Activated CD8-positive, alpha-beta memory T cell treated with anti-CD3 and anti-CD28 coated beads, Interleukin-2, amount 50 U/mL, for 1 hour (primary cell): Measurements from ENCODE around the gene PRKN.

Experiments
- DNase-seq: peaks from one replicate; pipeline ENCODE4 v3.0.0-alpha.2; 2020; ENCODE audit errors: extremely low read depth

Gene PRKN

DNA sequence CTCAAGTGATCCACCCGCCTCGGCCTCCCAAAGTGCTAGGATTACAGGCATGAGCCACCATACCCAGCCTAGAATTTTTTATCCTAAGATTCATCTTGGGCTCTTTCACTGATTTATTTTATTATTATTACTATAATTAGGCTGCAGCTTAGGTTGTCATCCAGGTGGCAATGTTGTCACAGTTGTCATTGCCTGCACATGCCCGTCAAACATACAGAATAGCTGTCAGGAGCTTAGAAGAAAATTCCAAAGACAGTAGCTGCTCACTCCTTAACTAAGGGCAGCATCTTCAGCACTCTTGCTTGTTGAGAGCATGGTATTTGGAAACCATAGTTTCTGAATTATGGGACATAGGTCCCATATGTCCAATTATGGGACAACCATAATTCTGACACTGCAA, 1118.8 kb downstream of the PRKN start:
- no peak for DNase-seq

- no peak for DNase-seq
These were observed 1119.8 kb downstream of the PRKN start for GRCh38 chr6:161607696-161608297.

DNA sequence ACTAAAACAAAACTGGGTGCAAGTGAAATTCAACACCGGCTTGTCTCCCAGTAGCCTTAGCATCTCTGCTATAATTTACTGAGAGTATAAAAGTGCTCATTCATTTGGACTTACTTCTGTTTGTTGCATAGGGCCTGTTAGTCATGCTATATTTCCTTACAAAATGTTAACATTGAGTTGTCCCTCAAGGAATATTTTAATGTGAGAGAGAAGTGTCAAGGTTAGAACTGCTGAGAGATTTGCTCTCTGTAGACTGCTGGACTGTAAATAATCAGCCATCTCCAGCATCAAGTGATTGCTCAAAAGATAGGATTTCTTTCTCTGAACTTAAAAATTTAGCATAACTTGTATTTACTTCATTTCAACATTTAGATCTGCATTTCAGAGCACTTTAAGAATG, 1125.2 kb downstream of the PRKN start:
- no peak for DNase-seq

GRCh38 chr6:161598896-161599295, 1128.7 kb downstream of the PRKN start:
- DNase-seq, result no peak

DNA sequence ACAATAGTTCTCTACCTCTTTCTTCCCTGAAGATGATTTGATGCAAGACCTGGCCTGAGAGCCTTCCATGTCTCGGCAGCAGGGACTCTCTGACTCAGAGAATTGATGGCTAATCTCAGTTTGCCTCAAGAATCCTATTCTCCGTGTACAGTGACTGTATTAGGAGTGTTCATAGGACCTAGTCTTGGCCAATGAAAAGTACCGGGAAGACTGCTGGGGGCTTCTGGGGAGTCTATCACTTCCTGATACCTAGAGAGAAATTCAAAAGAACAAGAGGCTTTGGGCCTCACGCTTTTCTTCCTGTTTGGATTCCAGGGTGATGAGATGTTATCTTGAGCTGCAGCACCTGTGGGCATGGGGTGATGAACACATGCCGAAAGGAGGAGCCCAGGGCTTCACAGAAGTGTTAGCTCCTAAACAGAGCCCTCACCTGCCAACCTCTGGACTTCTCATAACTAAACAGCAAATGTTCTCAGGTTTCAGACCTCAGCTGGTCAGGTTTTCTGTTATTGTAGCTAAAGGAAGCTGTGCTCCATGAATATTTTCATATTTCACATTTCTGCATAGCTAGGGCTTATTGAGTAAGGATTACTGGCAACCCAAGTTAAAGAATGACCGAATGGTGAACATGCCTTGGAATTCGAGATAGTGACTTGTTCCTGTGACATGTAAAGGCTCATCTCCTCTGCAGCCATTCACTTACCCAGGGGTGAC, 1130.6 kb downstream of the PRKN start:
- no peak for DNase-seq

DNA sequence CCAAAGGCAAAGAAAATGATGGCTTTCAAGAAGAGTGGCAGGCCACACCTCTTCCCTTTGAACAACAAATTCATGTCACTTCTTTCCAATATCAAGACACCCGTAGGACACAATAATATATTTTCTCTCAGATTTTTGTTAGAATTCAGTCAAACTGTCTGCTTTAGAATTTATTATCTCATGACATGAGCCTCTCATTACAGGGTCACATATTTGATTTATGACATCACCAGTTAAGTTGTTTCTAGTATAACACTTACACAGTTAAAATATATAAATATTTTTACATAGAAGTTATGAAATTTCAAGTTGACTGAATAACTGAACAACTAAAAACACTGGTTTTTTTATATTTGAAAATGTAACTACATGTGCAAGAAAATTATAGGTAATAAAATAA, 1133.2 kb downstream of the PRKN start:
- no peak for DNase-seq

DNA sequence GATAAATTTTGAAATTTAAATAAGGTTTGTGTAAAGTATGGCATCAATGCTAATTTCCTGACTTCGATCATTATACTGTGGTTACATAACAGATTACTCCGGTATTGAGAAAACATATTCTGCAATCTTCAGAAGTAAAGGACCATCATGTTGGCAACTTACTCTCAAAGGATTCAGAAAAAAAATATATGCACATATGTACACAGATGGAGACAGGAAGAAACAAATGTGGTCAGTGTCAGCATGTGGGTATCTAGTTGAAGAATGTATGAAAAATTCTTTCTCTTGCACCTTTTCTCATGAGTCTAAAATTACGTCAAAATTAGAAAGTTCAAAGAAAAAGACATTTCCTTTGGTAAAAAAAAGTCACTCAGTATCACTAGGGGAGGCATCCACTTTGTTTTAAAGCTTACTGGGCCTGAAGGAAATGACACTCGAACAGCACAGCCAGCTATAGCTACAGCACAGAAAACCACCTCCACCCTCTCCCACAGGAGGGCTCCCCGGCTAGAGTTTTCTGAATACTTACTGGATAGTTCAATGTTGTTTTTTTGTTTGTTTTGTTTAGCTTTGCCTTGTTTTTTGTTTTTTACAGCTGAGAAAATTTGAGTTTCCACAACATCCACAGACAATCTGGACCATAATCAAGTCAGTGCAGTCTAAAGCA, 1136.5 kb downstream of the PRKN start:
- DNase-seq, result no peak

- DNase-seq, result no peak
These were observed 1140.7 kb downstream of the PRKN start for GRCh38 chr6:161586887-161587286.

DNA sequence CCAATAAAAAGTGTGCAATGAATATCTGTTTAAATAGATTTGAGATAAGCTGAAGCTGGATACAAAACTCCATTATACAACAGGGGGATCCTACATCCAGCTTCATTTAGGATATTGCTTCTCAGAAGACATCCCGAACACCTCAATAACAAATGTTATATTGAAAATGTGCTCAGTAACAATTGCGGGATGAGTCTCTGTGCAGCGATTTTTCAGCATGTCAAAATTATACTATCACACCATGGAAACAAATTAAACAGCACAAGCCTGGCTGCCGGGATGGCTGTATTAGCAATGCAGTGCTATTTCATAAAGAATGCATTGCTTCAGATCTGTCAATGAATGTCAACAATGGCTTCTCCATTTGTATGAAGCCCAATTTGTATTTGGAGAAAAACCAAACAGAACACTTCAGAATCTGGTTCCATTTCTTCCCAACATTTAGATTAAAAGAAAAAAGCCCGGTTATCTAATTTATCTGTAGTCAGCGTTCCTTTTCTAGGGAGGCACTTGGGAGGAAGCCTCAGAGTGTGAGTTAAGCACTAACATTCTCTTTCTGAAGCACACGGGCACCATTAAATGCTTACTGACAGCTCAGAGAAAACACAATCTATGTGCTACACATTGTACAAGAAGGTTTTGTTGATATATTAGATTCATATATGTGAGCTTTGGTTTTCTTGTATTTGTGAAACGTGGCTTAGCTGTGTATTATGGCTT, 1142.8 kb downstream of the PRKN start:
- DNase-seq, result no peak

- no peak for DNase-seq
These were observed 1143.5 kb downstream of the PRKN start for GRCh38 chr6:161584051-161584450.

DNA sequence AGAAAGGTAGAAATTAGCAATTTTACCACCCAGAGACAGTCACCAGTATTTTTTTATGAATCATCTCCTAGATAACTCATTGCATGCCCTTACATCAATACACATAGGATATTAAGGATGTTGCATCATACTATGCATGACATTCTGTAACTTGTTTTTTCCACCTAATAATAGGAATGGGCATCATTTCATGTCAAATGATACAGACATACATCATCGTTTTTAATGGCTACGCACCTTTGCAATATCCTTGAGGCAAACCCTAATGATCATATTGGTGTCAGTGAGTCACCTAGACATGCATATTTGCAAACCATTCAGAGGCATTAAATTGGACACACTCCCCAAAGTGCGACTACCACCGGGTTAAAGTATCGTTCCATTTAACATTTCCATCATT, 1144.0 kb downstream of the PRKN start:
- no peak for DNase-seq

DNA sequence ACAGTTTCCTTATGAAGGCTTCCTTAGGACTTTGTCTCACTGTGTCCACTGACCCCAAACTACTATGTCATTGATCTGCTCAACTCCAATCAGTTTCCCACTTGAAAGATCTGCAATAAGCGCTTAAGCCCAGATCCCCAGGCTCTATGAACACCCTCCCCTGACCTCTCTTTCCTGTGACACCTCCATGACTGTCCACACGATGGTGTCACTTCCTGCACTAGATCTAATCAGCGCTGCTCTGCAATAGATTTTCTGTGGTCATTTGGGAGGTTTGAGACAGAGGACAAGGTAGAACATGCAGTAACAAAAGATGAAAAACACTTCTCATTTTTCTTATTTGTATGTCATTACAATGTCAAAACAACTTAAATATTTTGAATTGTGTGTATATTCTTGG, 1149.1 kb downstream of the PRKN start:
- DNase-seq, result no peak

GRCh38 chr6:161575523-161576254, 1151.9 kb downstream of the PRKN start:
- DNase-seq, result no peak

GRCh38 chr6:161568885-161569456, 1158.6 kb downstream of the PRKN start:
- DNase-seq, result no peak

- no peak for DNase-seq
These were observed 1162.6 kb downstream of the PRKN start for GRCh38 chr6:161564952-161565351.

GRCh38 chr6:161561908-161562307, 1165.7 kb downstream of the PRKN start:
- no peak for DNase-seq

DNA sequence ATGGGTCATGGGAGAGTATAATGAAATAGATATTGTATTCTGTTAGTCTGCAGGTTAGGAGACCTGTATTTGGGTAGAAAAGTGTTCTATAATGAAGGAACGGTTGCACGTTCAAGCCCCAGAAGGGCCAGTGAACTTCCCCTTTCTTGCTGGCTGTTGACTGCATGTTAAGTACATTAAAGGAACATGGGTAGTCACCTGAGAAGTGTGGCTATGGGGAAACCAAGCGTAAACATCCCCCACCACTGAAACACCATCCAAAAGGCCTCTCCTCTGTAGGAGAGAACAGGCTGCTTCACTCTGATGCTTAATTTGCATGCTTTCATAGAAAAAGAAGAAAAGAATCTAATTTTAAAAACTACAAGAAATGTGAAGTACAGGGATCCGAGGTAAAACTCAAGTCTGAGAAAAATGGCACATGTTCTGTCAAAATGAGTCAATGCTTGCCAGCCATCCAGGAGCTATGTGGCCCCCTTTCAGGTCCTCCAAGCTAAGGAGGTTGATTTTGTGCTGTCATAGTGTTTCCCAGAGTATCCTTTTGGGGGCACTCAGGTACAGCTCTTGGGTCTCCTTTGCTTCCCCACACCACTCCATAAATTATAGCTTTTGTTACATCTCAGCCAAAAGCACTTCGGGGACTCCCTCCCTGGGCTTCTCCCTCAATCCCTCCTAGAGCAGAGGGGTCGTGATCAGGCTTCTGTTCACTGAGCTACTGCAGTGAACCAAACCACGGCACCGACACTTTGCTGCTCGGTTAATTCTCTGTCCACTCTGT, 1170.0 kb downstream of the PRKN start:
- no peak for DNase-seq

- DNase-seq, result no peak
These were observed 1172.7 kb downstream of the PRKN start for GRCh38 chr6:161554883-161555282.

DNA sequence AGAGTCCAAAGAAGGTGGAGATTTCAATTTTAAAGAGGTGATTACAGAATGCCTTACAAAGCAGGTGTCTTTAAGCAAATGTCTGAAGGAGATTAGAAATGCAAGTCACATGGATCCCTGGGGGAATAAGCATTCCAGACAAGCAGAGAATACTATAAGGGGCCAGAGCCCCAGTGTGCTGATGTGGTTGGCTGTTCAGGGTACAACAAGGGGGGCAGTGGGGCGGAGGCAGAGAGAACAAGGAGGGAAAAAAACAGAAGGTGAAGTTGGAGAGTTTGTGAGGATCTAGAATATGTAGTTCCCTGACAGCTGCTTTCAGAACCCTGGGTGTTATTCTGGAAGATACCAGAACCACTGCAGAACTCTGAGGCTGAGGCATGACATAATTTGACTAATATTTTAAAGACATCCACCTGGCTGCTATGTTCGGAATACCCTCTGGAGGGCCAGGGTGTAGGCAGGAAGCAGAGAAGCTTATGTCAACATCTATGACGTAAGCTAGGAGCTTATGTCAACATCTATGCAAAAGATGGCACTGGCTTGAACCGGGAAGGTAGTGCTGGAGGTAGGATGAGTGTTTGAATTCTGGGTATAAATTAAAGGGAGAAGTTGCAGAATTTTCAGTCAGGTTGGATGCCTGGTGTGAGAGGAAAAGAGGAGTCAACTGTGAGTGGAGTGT, 1177.5 kb downstream of the PRKN start:
- DNase-seq, result no peak

DNA sequence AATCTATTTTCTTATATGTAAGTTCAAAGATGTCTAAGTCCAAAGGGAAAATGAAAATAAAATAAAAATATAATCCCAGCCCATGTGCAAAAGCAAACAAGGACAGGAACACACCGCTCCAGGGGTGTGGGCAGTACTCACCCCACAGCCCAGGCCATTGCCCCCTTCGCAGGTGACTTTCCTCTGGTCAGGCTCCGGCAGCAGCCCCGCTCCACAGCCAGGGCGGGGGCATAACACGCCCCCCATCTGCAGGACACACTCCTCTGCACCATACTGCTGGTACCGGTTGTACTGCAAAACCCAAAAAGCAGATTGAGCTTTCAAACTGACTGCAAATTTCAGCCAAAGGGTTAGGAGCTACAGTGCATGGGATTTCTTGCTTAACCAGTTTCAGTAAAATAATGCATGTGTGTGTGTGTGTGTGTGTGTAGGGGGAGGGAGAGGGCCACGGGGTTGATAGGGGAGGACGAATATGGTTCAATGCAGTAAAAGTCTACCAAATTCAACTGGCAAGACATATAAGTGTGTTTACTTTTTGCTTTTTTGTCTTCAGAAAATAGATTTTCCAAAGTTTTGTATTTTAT, 1178.8 kb downstream of the PRKN start:
- no peak for DNase-seq
